K562 (cell line): ENCODE data around the gene HLA-DPA1. TPM values are rescaled to one million over a fixed set of nuclear protein-coding genes. Genes with fewer than 3 reads are reported as not detected.

Experiments
- ATAC-seq: fragments of 200-7000 bp; cut with Tn5 transposase; 3 replicates; pipeline ENCODE4 v1.9.1; 2020; ENCODE audit warnings: moderate library complexity
- BruUV-seq: library from RNA; stranded (reverse); fragments of 400-500 nt; replicated peaks from 2 replicates; lab custom pipeline; 2021; lab: Mats Ljungman, UMichigan
- CTCF ChIA-PET: fragments of 300-600 bp; formaldehyde crosslinking; extraction: SDS; loops from one replicate; lab custom pipeline; 2021; ENCODE audit warnings: low intra/inter-chr PET ratio; lab: Yijun Ruan, JAX
- POLR2A ChIA-PET: fragments of 300-600, 350-650 bp; sonication (Branson Sonifier 250); formaldehyde crosslinking; extraction: SDS; loops from one replicate; lab custom pipeline; 2021; ENCODE audit warnings: antibody characterized with exemption, inconsistent platforms; lab: Yijun Ruan, JAX
- DNase-seq, 4 experiments: peaks; one replicate each; pipeline versions ENCODE4 v3.0.0 to v3.0.0-alpha.2; 2011 to 2018; ENCODE audit warnings: low spot score in 3 of 4, mixed read lengths in 3 of 4; ENCODE audit errors: extremely low read depth in 1 of 4
- FAIRE-seq: peaks from 2 replicates; lab custom pipeline; 2011; peaks lifted over from hg19 to GRCh38; lab: Jason Lieb, UNC
- H2AFZ ChIP-seq: 2 replicates; pipeline ENCODE4 v1.6.0; 2011; ENCODE audit warnings: low read depth, low read length, control low read depth, inconsistent platforms
- H3K27ac ChIP-seq: fragments of 200-600 bp; 3 replicates; pipeline ENCODE4 v1.8.0; 2011; ENCODE audit warnings: low read depth, mild to moderate bottlenecking, control low read depth, inconsistent platforms, low read length, moderate library complexity, mixed read lengths; ENCODE audit errors: extremely low read depth
- H3K27me3 ChIP-seq, 2 experiments: fragments of 300-600 bp in 1 of 2; 2 replicates in 1 of 2; 3 replicates in 1 of 2; pipeline versions ENCODE4 v1.6.0 to v1.8.0; 2011; ENCODE audit warnings: inconsistent platforms in 2 of 2, low read length in 2 of 2, mild to moderate bottlenecking in 1 of 2, mixed read lengths in 1 of 2, moderate library complexity in 1 of 2; ENCODE audit not compliant: control insufficient read depth in 2 of 2, insufficient read depth in 2 of 2
- H3K36me3 ChIP-seq: fragments of 300-600 bp; 3 replicates; pipeline ENCODE4 v1.8.0; 2011; ENCODE audit warnings: mild to moderate bottlenecking, low read length, inconsistent platforms; ENCODE audit not compliant: control insufficient read depth, insufficient read depth
- H3K4me1 ChIP-seq, 2 experiments: fragments of 200-600 bp in 1 of 2; replicated peaks in 1 of 2; 2 replicates in 1 of 2; 3 replicates in 1 of 2; pipeline versions ENCODE4 v1.5.1 to v1.8.0; 2011; ENCODE audit warnings: inconsistent platforms in 2 of 2, low read length in 2 of 2, mild to moderate bottlenecking in 1 of 2, mixed read lengths in 1 of 2, moderate library complexity in 1 of 2; ENCODE audit not compliant: control insufficient read depth in 2 of 2, insufficient read depth in 2 of 2
- H3K4me2 ChIP-seq: 2 replicates; pipeline ENCODE4 v1.6.1; 2011; ENCODE audit warnings: low read length, control low read depth, inconsistent platforms, mixed read lengths; ENCODE audit not compliant: insufficient read depth
- H3K4me3 ChIP-seq: fragments of 200-600 bp; sonication (generic), shearing (Covaris generic); 2 replicates; pipeline ENCODE4 v1.5.1; 2016; ENCODE audit warnings: control low read depth, inconsistent platforms
- H3K79me2 ChIP-seq: fragments of 200-600 bp; 3 replicates; pipeline ENCODE4 v1.8.0; 2011; ENCODE audit warnings: low read length, inconsistent platforms; ENCODE audit not compliant: control insufficient read depth, insufficient read depth
- H3K9ac ChIP-seq, 2 experiments: 2 replicates each; pipeline versions ENCODE4 v1.6.0 to v1.6.1; 2011; ENCODE audit warnings: low read depth in 2 of 2, low read length in 2 of 2, control low read depth in 1 of 2, inconsistent platforms in 1 of 2, mild to moderate bottlenecking in 1 of 2, mixed read lengths in 1 of 2; ENCODE audit not compliant: insufficient read depth in 1 of 2
- H3K9me1 ChIP-seq: one replicate; pipeline ENCODE4 v1.6.0; 2011; ENCODE audit warnings: inconsistent platforms, mild to moderate bottlenecking, low read length, moderate library complexity; ENCODE audit not compliant: control insufficient read depth, insufficient read depth
- H3K9me3 ChIP-seq: replicated peaks from 2 replicates; pipeline ENCODE4 v1.5.1; 2011; ENCODE audit warnings: low read depth, low read length, inconsistent platforms; ENCODE audit not compliant: control insufficient read depth, insufficient read depth
- H4K20me1 ChIP-seq: replicated peaks from 2 replicates; pipeline ENCODE4 v1.6.1; 2011; ENCODE audit warnings: low read length, inconsistent platforms, mixed read lengths; ENCODE audit not compliant: control insufficient read depth, insufficient read depth
- L3MBTL2 ChIP-seq: fragments of 450-650 bp; IDR thresholded peaks from 2 replicates; pipeline ENCODE4 v1.6.1; 2016; ENCODE audit warnings: mild to moderate bottlenecking, moderate library complexity
- SRSF3 ChIP-seq: fragments of 200-400 bp; formaldehyde crosslinking; IDR thresholded peaks from 2 replicates; pipeline ENCODE4 v1.6.1; 2016; ENCODE audit warnings: mild to moderate bottlenecking, low read length, moderate library complexity; ENCODE audit not compliant: insufficient read depth
- TAF9B ChIP-seq: fragments of 450-650 bp; IDR thresholded peaks from 2 replicates; pipeline ENCODE4 v1.6.1; 2018; ENCODE audit warnings: mild to moderate bottlenecking; ENCODE audit not compliant: partially characterized antibody
- ZNF764 ChIP-seq: fragments of 250-450 bp; sonication (Bioruptor Pico); IDR thresholded peaks from 2 replicates; pipeline ENCODE4 v1.4.0; 2020; ENCODE audit warnings: low read depth, mild to moderate bottlenecking, moderate library complexity
- WGBS: fragments of 100-300 bp; shearing (Covaris generic); methylation state at CpG from one replicate; pipeline ENCODE4 v1.1.6; 2016; ENCODE audit warnings: low coverage, mixed read lengths; ENCODE audit not compliant: insufficient coverage; ENCODE audit errors: missing lambda C conversion rate; 5-methylcytosine and 5-hydroxymethylcytosine counted together
- in situ Hi-C: fragments of 300-500 bp; cut with MboI; formaldehyde crosslinking; loops from 4 replicates; pipeline ENCODE4 v1.15.0; 2018; ENCODE audit warnings: inconsistent platforms, mixed read lengths
- intact Hi-C: fragments of 100-400 bp; cut with micrococcal nuclease; formaldehyde crosslinking; loops from 2 replicates; pipeline ENCODE4 v1.14.2; 2022
- polyA plus RNA-seq, 8 experiments: library from polyadenylated mRNA; depleted of rRNA in 4 of 8; stranded (reverse) in 5 of 8; unstranded in 3 of 8; fragments of >200 nt; fragmentation: Nextera tagmentation in 2 of 8; fragmentation: Illumina TruSeq in 1 of 8; extraction: Ambion mirVana in 2 of 8; extraction: Trizol in 1 of 8; gene quantifications; 2 replicates each; pipeline versions ENCODE4 v1.2.1 to v1.2.3, GENCODE V29; 2011 to 2014; ENCODE audit warnings: inconsistent platforms in 1 of 8, missing spikeins in 1 of 8
- total RNA-seq, 7 experiments: library from RNA; depleted of rRNA in 6 of 7; stranded (reverse); fragments of >200 nt in 6 of 7; fragmentation: Illumina TruSeq in 2 of 7; extraction: Trizol in 2 of 7; gene quantifications; 2 replicates each; pipeline versions ENCODE4 v1.2.1 to v1.2.3, GENCODE V29; 2011 to 2021; ENCODE audit warnings: low replicate concordance in 1 of 7
- TF ChIP-seq, protein P1 (sequence below): fragments of 150-350 bp; conservative IDR thresholded peaks from 2 replicates; pipeline ENCODE4 v1.6.1; 2014; ENCODE audit warnings: low read length
- TF ChIP-seq, protein P2 (sequence below): fragments of 450-650 bp; formaldehyde crosslinking; IDR thresholded peaks from 2 replicates; pipeline ENCODE4 v1.4.0; 2020; ENCODE audit warnings: mild to moderate bottlenecking, mixed read lengths
- TF ChIP-seq, protein P3 (sequence below): fragments of 450-650 bp; IDR thresholded peaks from 2 replicates; pipeline ENCODE4 v1.6.1; 2017; ENCODE audit warnings: mild to moderate bottlenecking, moderate library complexity
- TF ChIP-seq, protein P4 (sequence below): fragments of 450-650 bp; IDR thresholded peaks from 2 replicates; pipeline ENCODE4 v1.6.1; 2016
- TF ChIP-seq, protein P5 (sequence below), 2 experiments: fragments of 150-350 bp in 1 of 2; IDR thresholded peaks; 2 replicates each; pipeline ENCODE4 v1.6.1; 2012 to 2016; ENCODE audit warnings: low read depth in 2 of 2, low read length in 2 of 2, mild to moderate bottlenecking in 1 of 2, moderate library complexity in 1 of 2

Gene HLA-DPA1
- total and polyA plus RNA-seq, 9 of the 15 experiments (the other 6 are each of a cell fraction or from before 2014, with no cell fraction given): 0.23 to 0.93 (median 0.55) TPM

DNA sequence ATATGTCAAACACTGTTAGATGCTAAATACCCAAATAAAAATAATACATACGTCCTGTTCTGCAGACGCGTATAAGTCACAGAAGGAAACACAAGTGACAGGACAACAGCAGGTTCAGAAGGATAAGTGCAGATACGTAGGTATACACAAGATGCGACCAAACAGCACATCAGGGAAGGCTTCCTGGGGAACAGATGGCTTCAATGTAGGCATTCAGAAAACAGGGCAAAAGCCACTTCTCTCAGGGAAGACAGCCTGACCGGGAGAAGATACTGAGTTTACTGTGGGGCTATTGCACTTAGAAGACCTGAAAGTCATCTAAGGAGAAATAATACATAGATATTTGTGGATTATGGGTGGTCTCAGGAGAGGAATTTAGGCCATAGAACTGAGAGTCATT lies 1.9 kb downstream of the HLA-DPA1 start (continued):
- TF ChIP-seq, protein P1, sequence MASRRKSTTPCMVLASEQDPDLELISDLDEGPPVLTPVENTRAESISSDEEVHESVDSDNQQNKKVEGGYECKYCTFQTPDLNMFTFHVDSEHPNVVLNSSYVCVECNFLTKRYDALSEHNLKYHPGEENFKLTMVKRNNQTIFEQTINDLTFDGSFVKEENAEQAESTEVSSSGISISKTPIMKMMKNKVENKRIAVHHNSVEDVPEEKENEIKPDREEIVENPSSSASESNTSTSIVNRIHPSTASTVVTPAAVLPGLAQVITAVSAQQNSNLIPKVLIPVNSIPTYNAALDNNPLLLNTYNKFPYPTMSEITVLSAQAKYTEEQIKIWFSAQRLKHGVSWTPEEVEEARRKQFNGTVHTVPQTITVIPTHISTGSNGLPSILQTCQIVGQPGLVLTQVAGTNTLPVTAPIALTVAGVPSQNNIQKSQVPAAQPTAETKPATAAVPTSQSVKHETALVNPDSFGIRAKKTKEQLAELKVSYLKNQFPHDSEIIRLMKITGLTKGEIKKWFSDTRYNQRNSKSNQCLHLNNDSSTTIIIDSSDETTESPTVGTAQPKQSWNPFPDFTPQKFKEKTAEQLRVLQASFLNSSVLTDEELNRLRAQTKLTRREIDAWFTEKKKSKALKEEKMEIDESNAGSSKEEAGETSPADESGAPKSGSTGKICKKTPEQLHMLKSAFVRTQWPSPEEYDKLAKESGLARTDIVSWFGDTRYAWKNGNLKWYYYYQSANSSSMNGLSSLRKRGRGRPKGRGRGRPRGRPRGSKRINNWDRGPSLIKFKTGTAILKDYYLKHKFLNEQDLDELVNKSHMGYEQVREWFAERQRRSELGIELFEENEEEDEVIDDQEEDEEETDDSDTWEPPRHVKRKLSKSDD: no peak
- no peak for TF ChIP-seq ZNF764 (CRISPR knock-in tag)

DNA sequence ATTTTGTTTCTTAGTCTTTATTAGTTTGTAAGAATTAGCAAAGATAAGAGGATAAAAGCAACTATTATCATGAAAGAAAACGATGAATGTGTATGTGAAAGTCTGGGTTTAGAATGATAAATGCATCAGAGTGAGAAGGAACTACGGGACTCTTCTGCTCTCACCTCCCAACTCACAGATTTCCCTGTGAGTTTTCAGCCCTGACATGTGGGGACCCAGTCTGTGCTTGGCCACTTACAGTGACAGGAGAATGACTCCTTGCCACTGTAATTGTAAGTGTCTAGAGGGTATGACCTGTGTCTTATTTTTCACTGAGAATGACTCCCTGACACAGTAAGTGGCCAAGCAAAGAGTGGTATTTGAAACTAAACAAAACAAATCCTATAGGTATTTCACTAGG lies 2.5 kb downstream of the HLA-DPA1 start:
- Histone ChIP-seq H3K27me3 (peaks cover 10 to 26% of the 10 kb centered on the region in 2 experiments; a peak in 4 of 5 replicates), H4K20me1 (no peaks in the 10 kb centered on the region), H3K9ac (no peak overlapping the region), H2AFZ (no peak overlapping the region), H3K4me1 (no peaks in the 10 kb centered on the region; a peak in 1 of 5 replicates), H3K36me3 (no peaks in the 10 kb centered on the region), H3K4me2 (no peak overlapping the region), H3K27ac (no peak overlapping the region), H3K9me1 (no peaks in the 10 kb centered on the region), H3K9me3 (no peaks in the 10 kb centered on the region), H3K79me2 (no peaks in the 10 kb centered on the region), H3K4me3 (no peak overlapping the region)
- FAIRE-seq: no peak
- 0% methylated on average over 2 of the region's 2 CpGs for WGBS
- no peak for DNase-seq
- intact Hi-C loops: no loop called here
- no TSS peak for BruUV-seq
- TF ChIP-seq L3MBTL2 (no peak), TAF9B (no peak), SRSF3 (no peak)
- TF ChIP-seq, protein P2, sequence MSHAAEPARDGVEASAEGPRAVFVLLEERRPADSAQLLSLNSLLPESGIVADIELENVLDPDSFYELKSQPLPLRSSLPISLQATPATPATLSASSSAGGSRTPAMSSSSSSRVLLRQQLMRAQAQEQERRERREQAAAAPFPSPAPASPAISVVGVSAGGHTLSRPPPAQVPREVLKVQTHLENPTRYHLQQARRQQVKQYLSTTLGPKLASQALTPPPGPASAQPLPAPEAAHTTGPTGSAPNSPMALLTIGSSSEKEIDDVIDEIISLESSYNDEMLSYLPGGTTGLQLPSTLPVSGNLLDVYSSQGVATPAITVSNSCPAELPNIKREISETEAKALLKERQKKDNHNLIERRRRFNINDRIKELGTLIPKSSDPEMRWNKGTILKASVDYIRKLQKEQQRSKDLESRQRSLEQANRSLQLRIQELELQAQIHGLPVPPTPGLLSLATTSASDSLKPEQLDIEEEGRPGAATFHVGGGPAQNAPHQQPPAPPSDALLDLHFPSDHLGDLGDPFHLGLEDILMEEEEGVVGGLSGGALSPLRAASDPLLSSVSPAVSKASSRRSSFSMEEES: no peak
- TF ChIP-seq, protein P3, sequence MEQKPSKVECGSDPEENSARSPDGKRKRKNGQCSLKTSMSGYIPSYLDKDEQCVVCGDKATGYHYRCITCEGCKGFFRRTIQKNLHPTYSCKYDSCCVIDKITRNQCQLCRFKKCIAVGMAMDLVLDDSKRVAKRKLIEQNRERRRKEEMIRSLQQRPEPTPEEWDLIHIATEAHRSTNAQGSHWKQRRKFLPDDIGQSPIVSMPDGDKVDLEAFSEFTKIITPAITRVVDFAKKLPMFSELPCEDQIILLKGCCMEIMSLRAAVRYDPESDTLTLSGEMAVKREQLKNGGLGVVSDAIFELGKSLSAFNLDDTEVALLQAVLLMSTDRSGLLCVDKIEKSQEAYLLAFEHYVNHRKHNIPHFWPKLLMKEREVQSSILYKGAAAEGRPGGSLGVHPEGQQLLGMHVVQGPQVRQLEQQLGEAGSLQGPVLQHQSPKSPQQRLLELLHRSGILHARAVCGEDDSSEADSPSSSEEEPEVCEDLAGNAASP: no peak
- TF ChIP-seq, protein P4, sequence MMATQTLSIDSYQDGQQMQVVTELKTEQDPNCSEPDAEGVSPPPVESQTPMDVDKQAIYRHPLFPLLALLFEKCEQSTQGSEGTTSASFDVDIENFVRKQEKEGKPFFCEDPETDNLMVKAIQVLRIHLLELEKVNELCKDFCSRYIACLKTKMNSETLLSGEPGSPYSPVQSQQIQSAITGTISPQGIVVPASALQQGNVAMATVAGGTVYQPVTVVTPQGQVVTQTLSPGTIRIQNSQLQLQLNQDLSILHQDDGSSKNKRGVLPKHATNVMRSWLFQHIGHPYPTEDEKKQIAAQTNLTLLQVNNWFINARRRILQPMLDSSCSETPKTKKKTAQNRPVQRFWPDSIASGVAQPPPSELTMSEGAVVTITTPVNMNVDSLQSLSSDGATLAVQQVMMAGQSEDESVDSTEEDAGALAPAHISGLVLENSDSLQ: no peak
- TF ChIP-seq, protein P5, sequence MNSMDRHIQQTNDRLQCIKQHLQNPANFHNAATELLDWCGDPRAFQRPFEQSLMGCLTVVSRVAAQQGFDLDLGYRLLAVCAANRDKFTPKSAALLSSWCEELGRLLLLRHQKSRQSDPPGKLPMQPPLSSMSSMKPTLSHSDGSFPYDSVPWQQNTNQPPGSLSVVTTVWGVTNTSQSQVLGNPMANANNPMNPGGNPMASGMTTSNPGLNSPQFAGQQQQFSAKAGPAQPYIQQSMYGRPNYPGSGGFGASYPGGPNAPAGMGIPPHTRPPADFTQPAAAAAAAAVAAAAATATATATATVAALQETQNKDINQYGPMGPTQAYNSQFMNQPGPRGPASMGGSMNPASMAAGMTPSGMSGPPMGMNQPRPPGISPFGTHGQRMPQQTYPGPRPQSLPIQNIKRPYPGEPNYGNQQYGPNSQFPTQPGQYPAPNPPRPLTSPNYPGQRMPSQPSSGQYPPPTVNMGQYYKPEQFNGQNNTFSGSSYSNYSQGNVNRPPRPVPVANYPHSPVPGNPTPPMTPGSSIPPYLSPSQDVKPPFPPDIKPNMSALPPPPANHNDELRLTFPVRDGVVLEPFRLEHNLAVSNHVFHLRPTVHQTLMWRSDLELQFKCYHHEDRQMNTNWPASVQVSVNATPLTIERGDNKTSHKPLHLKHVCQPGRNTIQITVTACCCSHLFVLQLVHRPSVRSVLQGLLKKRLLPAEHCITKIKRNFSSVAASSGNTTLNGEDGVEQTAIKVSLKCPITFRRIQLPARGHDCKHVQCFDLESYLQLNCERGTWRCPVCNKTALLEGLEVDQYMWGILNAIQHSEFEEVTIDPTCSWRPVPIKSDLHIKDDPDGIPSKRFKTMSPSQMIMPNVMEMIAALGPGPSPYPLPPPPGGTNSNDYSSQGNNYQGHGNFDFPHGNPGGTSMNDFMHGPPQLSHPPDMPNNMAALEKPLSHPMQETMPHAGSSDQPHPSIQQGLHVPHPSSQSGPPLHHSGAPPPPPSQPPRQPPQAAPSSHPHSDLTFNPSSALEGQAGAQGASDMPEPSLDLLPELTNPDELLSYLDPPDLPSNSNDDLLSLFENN (IDR thresholded peaks at IDR 0.05; ENCODE audit: low read depth in 2 of 2, low read length in 2 of 2): no peak
- in situ Hi-C loops: no loop called here
- ATAC-seq: no peak
- POLR2A ChIA-PET: no interaction called here
- CTCF ChIA-PET: no interaction called here
